HUES48 (cell line): ENCODE measurements around the gene COA7.
A peak's percentile ranks its signal among the peaks of the same experiment; 100 is the strongest.
"Not testable (repeated sequence)": the region's sequence is repeated elsewhere in the genome, so short reads cannot be mapped to it uniquely, and the experiment has no call there.

Experiments used
- H3K27ac ChIP-seq: one replicate; pipeline ENCODE4 v1.7.0; 2013; ENCODE audit warnings: low read depth, low read length, inconsistent platforms
- H3K27me3 ChIP-seq: 2 replicates; pipeline ENCODE4 v1.6.1; 2013; ENCODE audit warnings: mild to moderate bottlenecking, low read length; ENCODE audit not compliant: control insufficient read depth, insufficient read depth
- H3K36me3 ChIP-seq: 2 replicates; pipeline ENCODE4 v1.6.1; 2013; ENCODE audit warnings: low read length; ENCODE audit not compliant: control insufficient read depth, insufficient read depth
- H3K4me1 ChIP-seq: 2 replicates; pipeline ENCODE4 v1.6.1; 2013; ENCODE audit warnings: mild to moderate bottlenecking, low read length; ENCODE audit not compliant: control insufficient read depth, insufficient read depth
- H3K4me3 ChIP-seq: 2 replicates; pipeline ENCODE4 v1.5.1; 2013; ENCODE audit warnings: mild to moderate bottlenecking, low read depth, low read length
- H3K9ac ChIP-seq: 2 replicates; pipeline ENCODE4 v1.6.1; 2013; ENCODE audit warnings: mild to moderate bottlenecking, low read depth, low read length, moderate library complexity
- H3K9me3 ChIP-seq: 2 replicates; pipeline ENCODE4 v1.6.1; 2013; ENCODE audit warnings: low read length; ENCODE audit not compliant: control insufficient read depth, insufficient read depth

COA7 gene

GRCh38 chr1:52727114-52727586, 29.0 kb upstream of the COA7 start:
- no peak overlapping the region for H3K27ac ChIP-seq
- H3K36me3 ChIP-seq = no peaks in the 10 kb centered on the region
- H3K4me3 ChIP-seq = peak overlapping the region; percentile 85
- H3K9ac ChIP-seq = peak overlapping the region; percentile 80; the same call in 1 of the 2 replicates
- peaks cover 3% of the 10 kb centered on the region; the same call in 1 of the 2 replicates for H3K4me1 ChIP-seq
- H3K9me3 ChIP-seq = no peaks in the 10 kb centered on the region
- H3K27me3 ChIP-seq = no peaks in the 10 kb centered on the region

DNA sequence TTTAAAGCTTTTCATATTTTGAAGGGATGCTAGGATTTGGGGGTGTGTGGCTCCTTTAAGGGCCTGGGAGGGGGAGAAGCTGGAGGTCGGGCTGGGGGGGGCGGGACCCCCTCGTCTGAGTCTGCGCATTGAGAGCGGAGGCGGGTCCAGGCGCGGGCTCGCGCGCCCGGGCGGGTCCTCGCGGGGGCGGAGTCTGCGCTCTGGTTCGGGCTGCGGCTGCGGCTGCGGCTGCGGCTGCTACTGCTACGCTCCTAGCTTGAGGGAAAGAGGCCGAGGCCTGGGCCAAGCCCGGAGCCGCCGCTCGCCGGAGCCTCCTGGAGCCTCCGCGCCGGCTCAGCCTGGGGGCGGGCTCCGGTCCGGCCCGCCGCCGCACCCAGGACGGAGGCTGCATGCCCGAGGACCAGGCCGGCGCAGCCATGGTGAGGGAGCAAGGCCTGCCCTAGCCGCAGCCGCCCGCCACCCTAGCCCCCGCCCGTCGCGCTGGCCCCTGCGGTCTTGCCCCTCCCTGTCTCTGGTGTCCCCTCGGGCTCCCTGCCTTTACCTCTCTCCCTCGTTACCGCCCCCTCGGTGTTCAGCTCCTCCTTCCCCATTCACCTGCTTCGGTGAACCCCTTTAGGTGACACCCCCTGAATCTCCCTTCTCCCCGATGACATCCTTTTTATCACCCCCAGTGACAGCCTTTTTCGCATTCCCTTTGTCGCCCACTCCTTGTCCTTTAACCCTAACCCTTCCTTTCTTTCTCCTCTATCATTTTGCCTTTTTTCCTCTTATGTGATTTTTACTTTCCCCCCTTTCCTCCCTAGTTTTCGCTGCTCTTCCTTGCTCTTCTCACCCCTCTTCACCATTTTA, 28.3 kb upstream of the COA7 start, which contains the start of gene ZYG11B:
Gene ZYG11B, plus strand, starts transcription at position 189 of the 849 bp plus-strand sequence. Its CDS starts 201 bp downstream, at position 390.
- no peaks in the 10 kb centered on the region for H3K27me3 ChIP-seq
- H3K9me3 ChIP-seq = no peaks in the 10 kb centered on the region
- no peaks in the 10 kb centered on the region for H3K36me3 ChIP-seq
- peaks cover 3% of the 10 kb centered on the region; the same call in 1 of the 2 replicates for H3K4me1 ChIP-seq
- H3K27ac ChIP-seq = peak within 1 kb of the TSS; percentile 84
- peak within 1 kb of the TSS; percentile 85 for H3K4me3 ChIP-seq
- peak within 1 kb of the TSS; percentile 80 for H3K9ac ChIP-seq

GRCh38 chr1:52725903-52726264, 27.7 kb upstream of the COA7 start:
- H3K4me1 ChIP-seq = peaks cover 3% of the 10 kb centered on the region; the same call in 1 of the 2 replicates

DNA sequence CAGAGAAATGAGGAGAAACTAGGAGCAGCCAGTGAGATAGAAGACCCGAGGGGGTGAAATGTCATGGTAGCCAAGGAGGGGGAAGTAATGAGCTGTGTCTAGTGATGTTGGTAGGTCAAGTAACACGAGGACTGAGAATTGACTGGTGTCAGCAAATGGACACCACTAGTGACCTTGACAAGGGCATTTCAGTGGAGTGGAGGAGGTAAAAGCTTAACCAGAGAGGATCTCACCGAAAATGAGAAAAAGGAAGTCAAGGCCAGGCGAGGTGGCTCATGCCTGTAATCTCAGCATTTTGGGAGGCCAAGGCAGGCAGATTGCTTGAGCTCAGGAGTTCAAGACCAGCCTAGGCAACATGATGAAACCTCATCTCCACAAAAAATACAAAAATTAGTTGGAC, 25.1 kb upstream of the COA7 start:
- Histone ChIP-seq H3K4me3 (no peak overlapping the region), H3K9me3 (no peaks in the 10 kb centered on the region), H3K27ac (no peak overlapping the region), H3K36me3 (no peaks in the 10 kb centered on the region), H3K27me3 (no peaks in the 10 kb centered on the region), H3K9ac (no peak overlapping the region), H3K4me1 (peaks cover 3% of the 10 kb centered on the region; the same call in 1 of the 2 replicates)

More at GRCh38 chr1:52725903-52726264, 27.7 kb upstream of the COA7 start:
- H3K36me3 ChIP-seq = no peaks in the 10 kb centered on the region
- H3K9ac ChIP-seq = no peak overlapping the region
- no peak overlapping the region for H3K27ac ChIP-seq
- no peaks in the 10 kb centered on the region for H3K9me3 ChIP-seq
- H3K27me3 ChIP-seq = no peaks in the 10 kb centered on the region
- H3K4me3 ChIP-seq = peak overlapping the region; percentile 85

GRCh38 chr1:52715296-52715695, 17.1 kb upstream of the COA7 start:
- H3K27ac ChIP-seq = not testable (repeated sequence)

DNA sequence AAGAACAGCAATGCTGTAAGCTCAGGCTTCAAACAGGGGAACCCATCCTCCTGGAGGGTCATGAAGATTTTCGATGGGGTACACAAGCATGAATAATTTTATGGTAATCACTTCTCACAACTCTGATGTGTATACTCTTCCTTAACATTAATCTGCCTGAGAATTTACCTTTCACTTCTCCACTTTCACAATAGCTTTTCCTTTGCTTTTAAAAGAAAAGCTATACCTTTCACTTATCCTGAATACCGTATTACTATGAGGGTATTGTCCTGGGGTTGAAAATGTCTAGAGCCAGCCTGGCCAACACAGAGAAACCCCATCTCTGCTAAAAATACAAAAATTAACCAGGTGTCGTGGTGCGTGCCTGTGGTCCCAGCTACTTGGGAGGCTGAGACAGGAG, 15.4 kb upstream of the COA7 start:
- H3K36me3 ChIP-seq = no peaks in the 10 kb centered on the region
- no peaks in the 10 kb centered on the region for H3K27me3 ChIP-seq
- H3K9me3 ChIP-seq = no peaks in the 10 kb centered on the region
- H3K9ac ChIP-seq = no peak overlapping the region
- no peak overlapping the region for H3K4me3 ChIP-seq
- no peaks in the 10 kb centered on the region for H3K4me1 ChIP-seq
- no peak overlapping the region for H3K27ac ChIP-seq

More at GRCh38 chr1:52715296-52715695, 17.1 kb upstream of the COA7 start:
- not testable (repeated sequence) for H3K4me1 ChIP-seq, H3K36me3 ChIP-seq, H3K9ac ChIP-seq, H3K4me3 ChIP-seq, H3K9me3 ChIP-seq, H3K27me3 ChIP-seq

GRCh38 chr1:52709016-52709415, 10.9 kb upstream of the COA7 start:
- no peaks in the 10 kb centered on the region for H3K9me3 ChIP-seq
- no peaks in the 10 kb centered on the region for H3K36me3 ChIP-seq
- no peak overlapping the region for H3K4me3 ChIP-seq
- no peaks in the 10 kb centered on the region for H3K4me1 ChIP-seq
- H3K27me3 ChIP-seq = no peaks in the 10 kb centered on the region
- H3K27ac ChIP-seq = no peak overlapping the region
- no peak overlapping the region for H3K9ac ChIP-seq

GRCh38 chr1:52707927-52708655, 9.9 kb upstream of the COA7 start:
- Histone ChIP-seq H3K27ac (no peak overlapping the region), H3K9ac (no peak overlapping the region)

DNA sequence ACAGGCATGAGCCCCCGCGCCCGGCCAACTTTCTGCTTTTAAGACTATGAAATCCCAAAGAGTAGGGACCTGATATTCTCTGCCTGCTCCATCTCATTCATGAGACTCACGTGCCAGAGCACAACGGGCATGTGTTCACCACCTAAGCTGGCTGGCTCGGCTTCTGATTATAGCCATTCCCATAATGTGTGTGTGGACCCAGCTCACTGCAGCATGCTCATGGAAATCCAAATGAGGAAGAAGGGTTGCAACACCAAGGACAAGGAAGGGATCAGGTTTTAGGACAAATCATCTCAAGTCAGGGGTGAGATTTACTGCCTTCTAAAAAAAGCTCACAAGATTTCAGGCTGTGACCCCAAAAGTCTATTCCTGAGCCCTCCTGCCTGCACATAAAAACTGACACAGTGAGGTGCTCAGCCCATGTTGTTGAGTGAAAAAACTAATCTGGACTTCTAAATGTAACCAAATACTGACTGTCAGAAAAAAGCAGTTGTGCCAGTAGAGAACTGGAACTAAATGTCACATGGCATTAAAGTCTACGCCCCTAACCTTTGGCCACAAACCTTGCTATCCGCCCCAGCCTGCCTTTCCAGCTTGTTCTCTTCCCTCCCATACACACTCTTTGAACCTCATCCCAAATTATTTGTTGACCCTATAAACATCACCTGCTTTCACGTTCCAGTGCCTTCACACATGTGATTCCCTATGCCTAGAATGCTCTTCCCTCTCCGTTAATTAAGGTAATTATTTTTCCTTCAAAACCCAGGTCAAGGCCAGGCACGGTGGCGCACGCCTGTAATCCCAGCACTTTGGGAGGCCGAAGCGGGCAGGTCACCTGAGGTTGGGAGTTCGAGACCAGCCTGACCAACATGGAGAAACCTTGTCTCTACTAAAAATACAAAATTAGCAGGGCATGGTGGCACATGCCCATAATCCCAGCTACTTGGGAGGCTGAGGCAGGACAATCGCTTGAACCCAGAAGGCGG, 9.1 kb upstream of the COA7 start:
- Histone ChIP-seq H3K9ac (no peak overlapping the region), H3K4me3 (no peak overlapping the region), H3K27ac (no peak overlapping the region), H3K36me3 (no peaks in the 10 kb centered on the region), H3K9me3 (no peaks in the 10 kb centered on the region), H3K4me1 (peaks cover 4% of the 10 kb centered on the region; the same call in 1 of the 2 replicates), H3K27me3 (no peaks in the 10 kb centered on the region)

More at GRCh38 chr1:52707927-52708655, 9.9 kb upstream of the COA7 start:
- Histone ChIP-seq H3K9me3 (no peaks in the 10 kb centered on the region), H3K4me3 (no peak overlapping the region), H3K36me3 (no peaks in the 10 kb centered on the region), H3K27me3 (no peaks in the 10 kb centered on the region), H3K4me1 (0 out of 2 replicates have a peak, but pooled peaks cover 4% of the 10 kb centered on the region)

GRCh38 chr1:52706136-52706670, 8.1 kb upstream of the COA7 start:
- H3K27me3 ChIP-seq = no peaks in the 10 kb centered on the region
- H3K9ac ChIP-seq = no peak overlapping the region
- no peak overlapping the region for H3K4me3 ChIP-seq
- no peaks in the 10 kb centered on the region for H3K36me3 ChIP-seq
- H3K9me3 ChIP-seq = no peaks in the 10 kb centered on the region
- no peak overlapping the region for H3K27ac ChIP-seq
- H3K4me1 ChIP-seq = peaks cover 4% of the 10 kb centered on the region; the same call in 1 of the 2 replicates
